Measurements from ENCODE around the gene UGT2B11.
"Not testable (repeated sequence)": the region's sequence is repeated elsewhere in the genome, so short reads cannot be mapped to it uniquely, and the experiment has no call there.

- not testable (repeated sequence) for TF ChIP-seq CTCF (IDR thresholded peaks at IDR 0.05; ENCODE audit: insufficient read depth, low read depth, low read length); EZH2 (IDR thresholded peaks at IDR 0.05; ENCODE audit: insufficient read depth, low read length)
Measured at GRCh38 chr4:69190621-69191020, 23.9 kb downstream of the UGT2B11 start.

Data from astrocyte (in vitro differentiated cells and primary cell).